Hepatocyte (in vitro differentiated cells): Measurements from ENCODE around the gene INO80.

ENCODE experiments used
- CTCF ChIP-seq: fragments of 200-600 bp; sonication (generic); IDR thresholded peaks from 2 replicates; pipeline ENCODE4 v1.5.1; 2016; ENCODE audit warnings: antibody characterized with exemption, mild to moderate bottlenecking; ENCODE audit not compliant: poor library complexity
- EZH2 ChIP-seq: fragments of 200-600 bp; sonication (generic); IDR thresholded peaks from 2 replicates; pipeline ENCODE4 v1.6.1; 2016; ENCODE audit warnings: antibody characterized with exemption, mild to moderate bottlenecking, borderline replicate concordance
- EZH2phosphoT487 ChIP-seq: fragments of 200-600 bp; sonication (generic); IDR thresholded peaks from one replicate; pipeline ENCODE4 v1.6.1; 2018; ENCODE audit warnings: antibody characterized with exemption, mild to moderate bottlenecking, low read depth, moderate library complexity; ENCODE audit not compliant: unreplicated experiment, severe bottlenecking

GRCh38 chr15:40990789-40991188 lies 125.3 kb downstream of the INO80 start:
- no peak for TF ChIP-seq CTCF
- TF ChIP-seq EZH2, result no peak
- no peak for TF ChIP-seq EZH2phosphoT487
